ENCODE results near the gene PCYT2. TPM values are rescaled to one million over a fixed set of nuclear protein-coding genes. Genes with fewer than 3 reads are reported as not detected.

Gene PCYT2
- total and polyA plus RNA-seq, 2 donors (not counting 3 experiments of a cell fraction or from before 2014, with no cell fraction given) = 52.0 to 57.1 TPM

- no peaks in the 10 kb centered on the region for H3K9me1 ChIP-seq (replicated peaks; ENCODE audit: control insufficient read depth, extremely low read depth, insufficient read depth, low read length)
- no peak overlapping the region for H3K9ac ChIP-seq (replicated peaks; ENCODE audit: extremely low read depth, insufficient read depth, low read length)
- H3K9me3 ChIP-seq (replicated peaks; ENCODE audit: control insufficient read depth, insufficient read depth, low read length) = no peaks in the 10 kb centered on the region
- peaks cover 32% of the 10 kb centered on the region for H3K79me2 ChIP-seq (ENCODE audit: control insufficient read depth, insufficient read depth, low read length)
- H3K4me1 ChIP-seq (ENCODE audit: control insufficient read depth, extremely low read depth, insufficient read depth, low read length) = peaks cover 5% of the 10 kb centered on the region
- DNase-seq (ENCODE audit: low read depth, low spot score) (no peak), FAIRE-seq (no peak)
- no peak overlapping the region for H2AFZ ChIP-seq (ENCODE audit: low read depth, low read length)
- intact Hi-C loops (cut with micrococcal nuclease) (no loop called here), dilution Hi-C loops (cut with MboI; ENCODE audit: extremely low pct_ligation_motif_present, low sequenced_read_pairs) (no loop called here)
- H4K20me1 ChIP-seq (replicated peaks; ENCODE audit: control insufficient read depth, extremely low read depth, insufficient read depth, low read length) = no peaks in the 10 kb centered on the region
- POLR2A ChIA-PET = no interaction called here
- H3K4me3 ChIP-seq (replicated peaks in 1 of 3; ENCODE audit: insufficient read depth in 1 of 3, low read depth in 1 of 3, low read length in 3 of 3) = no peak overlapping the region
- CTCF ChIA-PET = no interaction called here
- no peak overlapping the region for H3K27ac ChIP-seq (ENCODE audit: insufficient read depth, low read depth, low read length)
- peaks cover 26 to 42% of the 10 kb centered on the region in 2 experiments for H3K36me3 ChIP-seq (ENCODE audit: control insufficient read depth in 2 of 2, extremely low read depth in 1 of 2, insufficient read depth in 2 of 2, low read length in 2 of 2)
- no peaks in the 10 kb centered on the region for H3K27me3 ChIP-seq (ENCODE audit: control insufficient read depth in 2 of 2, insufficient read depth in 2 of 2, low read length in 2 of 2)
- TF ChIP-seq POLR2A (IDR thresholded peaks at IDR 0.05; ENCODE audit: low read depth, low read length) = no peak
- no TSS peak for BruUV-seq (replicated peaks)
- H3K4me2 ChIP-seq (ENCODE audit: insufficient read depth, low read length) = no peak overlapping the region
Measured at GRCh38 chr17:81884968-81885367, 26.2 kb downstream of the PCYT2 start.

DNA sequence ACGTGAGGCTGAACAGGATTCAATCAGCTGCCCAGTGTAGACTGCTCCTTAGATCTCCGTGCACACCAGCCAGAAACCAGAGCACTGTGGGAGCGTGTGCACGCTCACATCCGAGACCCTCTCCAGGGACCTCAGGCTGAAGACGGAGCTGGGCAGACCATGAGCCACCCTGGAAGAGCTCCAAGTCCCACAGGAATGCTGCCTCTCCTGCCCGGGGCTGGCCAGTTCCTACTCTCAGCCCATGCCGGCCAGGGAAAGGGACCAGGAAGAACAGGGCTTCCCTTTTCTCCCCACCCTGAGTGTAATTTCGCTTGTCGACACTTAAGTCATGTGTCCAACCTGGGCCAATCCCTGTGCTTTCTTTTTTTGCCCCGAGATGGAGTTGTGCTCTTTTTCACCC, 26.7 kb downstream of the PCYT2 start:
- TF ChIP-seq, protein P1, sequence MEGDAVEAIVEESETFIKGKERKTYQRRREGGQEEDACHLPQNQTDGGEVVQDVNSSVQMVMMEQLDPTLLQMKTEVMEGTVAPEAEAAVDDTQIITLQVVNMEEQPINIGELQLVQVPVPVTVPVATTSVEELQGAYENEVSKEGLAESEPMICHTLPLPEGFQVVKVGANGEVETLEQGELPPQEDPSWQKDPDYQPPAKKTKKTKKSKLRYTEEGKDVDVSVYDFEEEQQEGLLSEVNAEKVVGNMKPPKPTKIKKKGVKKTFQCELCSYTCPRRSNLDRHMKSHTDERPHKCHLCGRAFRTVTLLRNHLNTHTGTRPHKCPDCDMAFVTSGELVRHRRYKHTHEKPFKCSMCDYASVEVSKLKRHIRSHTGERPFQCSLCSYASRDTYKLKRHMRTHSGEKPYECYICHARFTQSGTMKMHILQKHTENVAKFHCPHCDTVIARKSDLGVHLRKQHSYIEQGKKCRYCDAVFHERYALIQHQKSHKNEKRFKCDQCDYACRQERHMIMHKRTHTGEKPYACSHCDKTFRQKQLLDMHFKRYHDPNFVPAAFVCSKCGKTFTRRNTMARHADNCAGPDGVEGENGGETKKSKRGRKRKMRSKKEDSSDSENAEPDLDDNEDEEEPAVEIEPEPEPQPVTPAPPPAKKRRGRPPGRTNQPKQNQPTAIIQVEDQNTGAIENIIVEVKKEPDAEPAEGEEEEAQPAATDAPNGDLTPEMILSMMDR (IDR thresholded peaks at IDR 0.05; ENCODE audit: extremely low read depth in 1 of 2, insufficient read depth in 1 of 2, low read depth in 1 of 2, low read length in 2 of 2) = no peak
- TF ChIP-seq FOS (IDR thresholded peaks at IDR 0.05; ENCODE audit: borderline replicate concordance, insufficient read depth, low read length) (no peak), POLR2AphosphoS5 (IDR thresholded peaks at IDR 0.05; ENCODE audit: insufficient read depth, low read depth, low read length) (no peak), JUN (IDR thresholded peaks at IDR 0.05; ENCODE audit: borderline replicate concordance, insufficient read depth, insufficient read length, low read depth) (no peak), MYC (IDR thresholded peaks at IDR 0.05; ENCODE audit: low read depth, low read length) (no peak), POLR2A (IDR thresholded peaks at IDR 0.05; ENCODE audit: low read depth, low read length) (no peak), GATA2 (IDR thresholded peaks at IDR 0.05; ENCODE audit: insufficient read depth, insufficient read length, low read depth, low read length) (no peak), EZH2 (IDR thresholded peaks at IDR 0.05; ENCODE audit: borderline replicate concordance, low read depth, low read length, severe bottlenecking) (no peak)
- TF ChIP-seq, protein P2, sequence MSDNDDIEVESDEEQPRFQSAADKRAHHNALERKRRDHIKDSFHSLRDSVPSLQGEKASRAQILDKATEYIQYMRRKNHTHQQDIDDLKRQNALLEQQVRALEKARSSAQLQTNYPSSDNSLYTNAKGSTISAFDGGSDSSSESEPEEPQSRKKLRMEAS (IDR thresholded peaks at IDR 0.05; ENCODE audit: insufficient read depth, insufficient read length) = no peak
- H2AFZ ChIP-seq (ENCODE audit: low read depth, low read length) = no peak overlapping the region
- dilution Hi-C loops (cut with MboI; ENCODE audit: extremely low pct_ligation_motif_present, low sequenced_read_pairs) = no loop called here
- no peak overlapping the region for H3K4me2 ChIP-seq (ENCODE audit: insufficient read depth, low read length)
- no peak overlapping the region for H3K9ac ChIP-seq (replicated peaks; ENCODE audit: extremely low read depth, insufficient read depth, low read length)
- DNase-seq (ENCODE audit: low read depth, low spot score) (no peak), FAIRE-seq (no peak)
- BruUV-seq (replicated peaks) = no TSS peak
- H3K79me2 ChIP-seq (ENCODE audit: control insufficient read depth, insufficient read depth, low read length) = peaks cover 28% of the 10 kb centered on the region
- ChIA-PET CTCF (no interaction called here), POLR2A (no interaction called here)
- H3K9me1 ChIP-seq (replicated peaks; ENCODE audit: control insufficient read depth, extremely low read depth, insufficient read depth, low read length) = no peaks in the 10 kb centered on the region
- peaks cover under 1% of the 10 kb centered on the region for H3K4me1 ChIP-seq (ENCODE audit: control insufficient read depth, extremely low read depth, insufficient read depth, low read length)
- peaks cover 24 to 38% of the 10 kb centered on the region in 2 experiments for H3K36me3 ChIP-seq (ENCODE audit: control insufficient read depth in 2 of 2, extremely low read depth in 1 of 2, insufficient read depth in 2 of 2, low read length in 2 of 2)
- H3K4me3 ChIP-seq (replicated peaks in 1 of 3; ENCODE audit: insufficient read depth in 1 of 3, low read depth in 1 of 3, low read length in 3 of 3) = no peak overlapping the region
- no peaks in the 10 kb centered on the region for H3K27me3 ChIP-seq (ENCODE audit: control insufficient read depth in 2 of 2, insufficient read depth in 2 of 2, low read length in 2 of 2)
- intact Hi-C loops (cut with micrococcal nuclease) = no loop called here
- H4K20me1 ChIP-seq (replicated peaks; ENCODE audit: control insufficient read depth, extremely low read depth, insufficient read depth, low read length) = no peaks in the 10 kb centered on the region
- H3K27ac ChIP-seq (ENCODE audit: insufficient read depth, low read depth, low read length) = no peak overlapping the region
- H3K9me3 ChIP-seq (replicated peaks; ENCODE audit: control insufficient read depth, insufficient read depth, low read length) = no peaks in the 10 kb centered on the region

All from endothelial cell of umbilical vein (primary cell).